ENCODE measurements around the gene PAN3. TPM values are rescaled to one million over a fixed set of nuclear protein-coding genes. Genes with fewer than 3 reads are reported as not detected.

PAN3 gene
- total and polyA plus RNA-seq, 2 experiments from 2014 or later: 27.4 to 58.2 TPM

- ATAC-seq (no peak), DNase-seq (ENCODE audit: low spot score) (no peak)
- H3K4me3 ChIP-seq: no peak overlapping the region
- H3K9me2 ChIP-seq (ENCODE audit: insufficient read depth): no peaks in the 10 kb centered on the region
- no peaks in the 10 kb centered on the region; the same call in 1 of the 2 replicates for H4K20me1 ChIP-seq (replicated peaks; ENCODE audit: insufficient read depth)
- 0 out of 2 replicates have a peak, but pooled peaks cover 9% of the 10 kb centered on the region for H3K79me2 ChIP-seq (replicated peaks; ENCODE audit: insufficient read depth)
- no peak overlapping the region for H3K4me3 Mint-ChIP-seq
- H3K27me3 ChIP-seq (ENCODE audit: insufficient read depth): no peaks in the 10 kb centered on the region
- H2AFZ ChIP-seq: no peak overlapping the region
- TF ChIP-seq STAT1 (IDR thresholded peaks at IDR 0.05; ENCODE audit: unreplicated experiment) (no peak), REST (IDR thresholded peaks at IDR 0.05; ENCODE audit: unreplicated experiment) (no peak), ZNF114 (CRISPR knock-in tag; IDR thresholded peaks at IDR 0.05) (no peak), EZH2 (IDR thresholded peaks at IDR 0.05; ENCODE audit: low read depth, unreplicated experiment) (no peak), ZNF462 (CRISPR knock-in tag; IDR thresholded peaks at IDR 0.05) (no peak), ETS1 (IDR thresholded peaks at IDR 0.05) (no peak), CTCF (conservative IDR thresholded peaks at IDR 0.05; ENCODE audit: low read depth in 2 of 2) (no peak), CREB1 (CRISPR knock-in tag; IDR thresholded peaks at IDR 0.05; ENCODE audit: low read depth) (no peak), JUNB (IDR thresholded peaks at IDR 0.05; ENCODE audit: unreplicated experiment) (no peak), NANOG (IDR thresholded peaks at IDR 0.05; ENCODE audit: borderline replicate concordance) (no peak), ZNF331 (CRISPR knock-in tag; IDR thresholded peaks at IDR 0.05; ENCODE audit: low read depth) (no peak), POLR2AphosphoS5 (IDR thresholded peaks at IDR 0.05; ENCODE audit: low read depth) (no peak), EZH2phosphoT487 (IDR thresholded peaks at IDR 0.05; ENCODE audit: unreplicated experiment) (no peak)
- H3K4me1 Mint-ChIP-seq: peaks cover 11% of the 10 kb centered on the region; the same call in 2 of the 3 replicates
- H3K27ac Mint-ChIP-seq: no peak overlapping the region
- no peaks in the 10 kb centered on the region for H3K36me3 ChIP-seq (ENCODE audit: insufficient read depth)
- no peaks in the 10 kb centered on the region for H3F3A ChIP-seq (replicated peaks; ENCODE audit: low read depth)
- H3K36me3 Mint-ChIP-seq (ENCODE audit: low read depth): peaks cover 29% of the 10 kb centered on the region; the same call in 2 of the 3 replicates
- no peaks in the 10 kb centered on the region for H3K9me3 Mint-ChIP-seq
- no peak overlapping the region for H3K27ac ChIP-seq (ENCODE audit: low read depth)
- peaks cover 4% of the 10 kb centered on the region for H3K27me3 Mint-ChIP-seq (ENCODE audit: insufficient read depth, low read depth, poor library complexity)
- no peaks in the 10 kb centered on the region for H3K4me1 ChIP-seq (ENCODE audit: insufficient read depth)
- no peak overlapping the region for H3K4me2 ChIP-seq
Measured at GRCh38 chr13:28204690-28205443, 66.5 kb downstream of the PAN3 start.

Data from GM23338 (cell line).